ENCODE results near the gene TTBK2. TPM values are rescaled to one million over a fixed set of nuclear protein-coding genes. Genes with fewer than 3 reads are reported as not detected.

Gene TTBK2
- total RNA-seq, 1 experiment from 2014 or later: 25.5 TPM

- BruUV-seq (replicated peaks): no TSS peak
- POLR2A ChIA-PET: no interaction called here
- TF ChIP-seq CTCF (IDR thresholded peaks at IDR 0.05; ENCODE audit: unreplicated experiment): no peak
Measured at GRCh38 chr15:42692997-42693396, 227.6 kb downstream of the TTBK2 start.

GRCh38 chr15:42692536-42692935 is 228.0 kb downstream of the TTBK2 start:
- no peak for TF ChIP-seq CTCF (IDR thresholded peaks at IDR 0.05; ENCODE audit: unreplicated experiment)
- Mint-ChIP-seq H3K36me3 (ENCODE audit: insufficient read depth, unreplicated experiment) (no peaks in the 10 kb centered on the region), H3K4me3 (ENCODE audit: unreplicated experiment) (no peak overlapping the region), H3K27me3 (ENCODE audit: insufficient read depth, unreplicated experiment) (no peaks in the 10 kb centered on the region), H3K9me3 (ENCODE audit: unreplicated experiment) (no peaks in the 10 kb centered on the region), H3K27ac (ENCODE audit: low read depth, unreplicated experiment) (no peak overlapping the region), H3K4me1 (ENCODE audit: insufficient read depth, unreplicated experiment) (no peaks in the 10 kb centered on the region)
- no peak for DNase-seq (ENCODE audit: unreplicated experiment)
- BruUV-seq (replicated peaks): no TSS peak
- intact Hi-C loops (cut with micrococcal nuclease): no loop called here
- ChIA-PET POLR2A (no interaction called here), CTCF (interaction anchor here (0.6 kb wide), 1 partner anchor 35 kb away, joined by 5 read pairs; no protein-coding TSS in a partner anchor)

More at GRCh38 chr15:42692997-42693396, 227.6 kb downstream of the TTBK2 start:
- Mint-ChIP-seq H3K4me1 (ENCODE audit: insufficient read depth, unreplicated experiment) (no peaks in the 10 kb centered on the region), H3K36me3 (ENCODE audit: insufficient read depth, unreplicated experiment) (no peaks in the 10 kb centered on the region), H3K27ac (ENCODE audit: low read depth, unreplicated experiment) (no peak overlapping the region), H3K9me3 (ENCODE audit: unreplicated experiment) (no peaks in the 10 kb centered on the region), H3K27me3 (ENCODE audit: insufficient read depth, unreplicated experiment) (no peaks in the 10 kb centered on the region), H3K4me3 (ENCODE audit: unreplicated experiment) (no peak overlapping the region)
- CTCF ChIA-PET: interaction anchor here (0.6 kb wide), 1 partner anchor 34 kb away, joined by 5 read pairs; no protein-coding TSS in a partner anchor
- DNase-seq (ENCODE audit: unreplicated experiment): no peak
- intact Hi-C loops (cut with micrococcal nuclease): no loop called here

- Mint-ChIP-seq H3K9me3 (ENCODE audit: unreplicated experiment) (no peaks in the 10 kb centered on the region), H3K4me1 (ENCODE audit: insufficient read depth, unreplicated experiment) (no peaks in the 10 kb centered on the region), H3K36me3 (ENCODE audit: insufficient read depth, unreplicated experiment) (no peaks in the 10 kb centered on the region), H3K27ac (ENCODE audit: low read depth, unreplicated experiment) (no peak overlapping the region), H3K27me3 (ENCODE audit: insufficient read depth, unreplicated experiment) (no peaks in the 10 kb centered on the region), H3K4me3 (ENCODE audit: unreplicated experiment) (no peak overlapping the region)
- CTCF ChIA-PET: no interaction called here
- no peak for DNase-seq (ENCODE audit: unreplicated experiment)
- BruUV-seq (replicated peaks): no TSS peak
- no peak for TF ChIP-seq CTCF (IDR thresholded peaks at IDR 0.05; ENCODE audit: unreplicated experiment)
- intact Hi-C loops (cut with micrococcal nuclease): no loop called here
- POLR2A ChIA-PET: no interaction called here
Measured at GRCh38 chr15:42691770-42692169, 228.8 kb downstream of the TTBK2 start.

- no TSS peak for BruUV-seq (replicated peaks)
- POLR2A ChIA-PET: interaction anchor here (0.5 kb wide), 1 partner anchor 143 kb away, joined by 3 read pairs; no protein-coding TSS in a partner anchor
- Mint-ChIP-seq H3K27me3 (ENCODE audit: insufficient read depth, unreplicated experiment) (no peaks in the 10 kb centered on the region), H3K36me3 (ENCODE audit: insufficient read depth, unreplicated experiment) (no peaks in the 10 kb centered on the region), H3K4me1 (ENCODE audit: insufficient read depth, unreplicated experiment) (no peaks in the 10 kb centered on the region), H3K27ac (ENCODE audit: low read depth, unreplicated experiment) (no peak overlapping the region), H3K4me3 (ENCODE audit: unreplicated experiment) (no peak overlapping the region), H3K9me3 (ENCODE audit: unreplicated experiment) (no peaks in the 10 kb centered on the region)
- intact Hi-C loops (cut with micrococcal nuclease): no loop called here
- no peak for TF ChIP-seq CTCF (IDR thresholded peaks at IDR 0.05; ENCODE audit: unreplicated experiment)
- no peak for DNase-seq (ENCODE audit: unreplicated experiment)
- CTCF ChIA-PET: no interaction called here
Measured at GRCh38 chr15:42691308-42691707, 229.3 kb downstream of the TTBK2 start.

Other genes starting within 250 kb of the TTBK2 start
- 9.5 and 14.8 TPM in 2 replicates for gene CDAN1, start 183.7 kb downstream of the TTBK2 start, total RNA-seq (2022)
- gene UBR1, start 185.3 kb upstream of the TTBK2 start, total RNA-seq (2022): 25.6 and 32.6 TPM in 2 replicates
- 16.3 and 16.9 TPM in 2 replicates for gene TMEM62, start 212.8 kb upstream of the TTBK2 start, total RNA-seq (2022)

Data from MCF 10A (cell line).